GM23338 (cell line): ENCODE data around the gene PIK3AP1. TPM values are rescaled to one million over a fixed set of nuclear protein-coding genes. Genes with fewer than 3 reads are reported as not detected.

Source experiments
- ATAC-seq: fragments of 200-7000 bp; cut with Tn5 transposase; 3 replicates; pipeline ENCODE4 v1.9.1; 2020
- DNase-seq: peaks from one replicate; pipeline ENCODE4 v3.0.0-alpha.2; 2015; ENCODE audit warnings: low spot score
- H2AFZ ChIP-seq: fragments of 200-600 bp; sonication (generic); 2 replicates; pipeline ENCODE4 v1.8.0; 2016; ENCODE audit warnings: antibody characterized with exemption, mild to moderate bottlenecking, moderate library complexity
- H3F3A ChIP-seq: fragments of 200-600 bp; sonication (generic); replicated peaks from 2 replicates; pipeline ENCODE4 v1.8.0; 2017; ENCODE audit warnings: antibody characterized with exemption, mixed run types, low read depth
- H3K27ac ChIP-seq: fragments of 200-600 bp; sonication (generic); 2 replicates; pipeline ENCODE4 v1.6.1; 2016; ENCODE audit warnings: low read depth
- H3K27me3 ChIP-seq: fragments of 200-600 bp; sonication (generic); 2 replicates; pipeline ENCODE4 v1.8.0; 2016; ENCODE audit warnings: mild to moderate bottlenecking, mixed run types, moderate library complexity; ENCODE audit not compliant: insufficient read depth
- H3K36me3 ChIP-seq: fragments of 200-600 bp; sonication (generic); 2 replicates; pipeline ENCODE4 v1.8.0; 2016; ENCODE audit warnings: mild to moderate bottlenecking; ENCODE audit not compliant: insufficient read depth
- H3K4me1 ChIP-seq: fragments of 200-600 bp; sonication (generic); 2 replicates; pipeline ENCODE4 v1.8.0; 2016; ENCODE audit warnings: mild to moderate bottlenecking, moderate library complexity; ENCODE audit not compliant: insufficient read depth
- H3K4me2 ChIP-seq: fragments of 200-600 bp; sonication (generic); 2 replicates; pipeline ENCODE4 v1.7.1; 2017; ENCODE audit warnings: mixed run types
- H3K4me3 ChIP-seq: fragments of 200-600 bp; sonication (generic); 2 replicates; pipeline ENCODE4 v1.6.1; 2016; ENCODE audit warnings: mixed run types
- H3K79me2 ChIP-seq: fragments of 200-600 bp; sonication (generic); replicated peaks from 2 replicates; pipeline ENCODE4 v1.8.0; 2017; ENCODE audit warnings: mild to moderate bottlenecking; ENCODE audit not compliant: insufficient read depth
- H3K9me2 ChIP-seq: fragments of 200-600 bp; sonication (generic); 2 replicates; pipeline ENCODE4 v1.8.0; 2017; ENCODE audit not compliant: insufficient read depth
- H4K20me1 ChIP-seq: fragments of 200-600 bp; sonication (generic); replicated peaks from 2 replicates; pipeline ENCODE4 v1.8.0; 2017; ENCODE audit warnings: mild to moderate bottlenecking; ENCODE audit not compliant: insufficient read depth
- H3K27ac Mint-ChIP-seq: 2 replicates; pipeline ENCODE4 v1.8.0; 2020; ENCODE audit warnings: inconsistent platforms, mild to moderate bottlenecking, moderate library complexity, mixed read lengths
- H3K27me3 Mint-ChIP-seq: 3 replicates; pipeline ENCODE4 v1.8.0; 2022; ENCODE audit warnings: low read depth, mild to moderate bottlenecking, moderate library complexity, mixed read lengths, inconsistent platforms; ENCODE audit not compliant: insufficient read depth, poor library complexity
- H3K36me3 Mint-ChIP-seq: 3 replicates; pipeline ENCODE4 v1.8.0; 2021; ENCODE audit warnings: low read depth, mild to moderate bottlenecking, inconsistent platforms, moderate library complexity, mixed read lengths
- H3K4me1 Mint-ChIP-seq: 3 replicates; pipeline ENCODE4 v1.8.0; 2020; ENCODE audit warnings: mild to moderate bottlenecking, inconsistent platforms, mixed read lengths
- H3K4me3 Mint-ChIP-seq: 3 replicates; pipeline ENCODE4 v1.8.0; 2021; ENCODE audit warnings: moderate library complexity, mild to moderate bottlenecking, inconsistent platforms, mixed read lengths
- H3K9me3 Mint-ChIP-seq: 3 replicates; pipeline ENCODE4 v1.8.0; 2020; ENCODE audit warnings: moderate library complexity, mild to moderate bottlenecking, inconsistent platforms, mixed read lengths
- CREB1 ChIP-seq: fragments of 250-450 bp; sonication (Bioruptor Pico); IDR thresholded peaks from 2 replicates; pipeline ENCODE4 v1.5.0; 2020; ENCODE audit warnings: low read depth, mild to moderate bottlenecking, moderate library complexity
- EZH2 ChIP-seq: fragments of 200-600 bp; sonication (generic); IDR thresholded peaks from one replicate; pipeline ENCODE4 v1.8.0; 2017; ENCODE audit warnings: antibody characterized with exemption, mild to moderate bottlenecking, low read depth; ENCODE audit not compliant: unreplicated experiment
- EZH2phosphoT487 ChIP-seq: fragments of 200-600 bp; sonication (generic); IDR thresholded peaks from one replicate; pipeline ENCODE4 v1.8.1; 2018; ENCODE audit warnings: antibody characterized with exemption; ENCODE audit not compliant: unreplicated experiment
- JUNB ChIP-seq: IDR thresholded peaks from one replicate; pipeline ENCODE4 v1.6.1; 2016; ENCODE audit warnings: antibody characterized with exemption; ENCODE audit not compliant: unreplicated experiment
- NANOG ChIP-seq: IDR thresholded peaks from 2 replicates; pipeline ENCODE4 v1.6.1; 2016; ENCODE audit warnings: antibody characterized with exemption, borderline replicate concordance
- POLR2AphosphoS5 ChIP-seq: IDR thresholded peaks from 2 replicates; pipeline ENCODE4 v1.6.1; 2016; ENCODE audit warnings: antibody characterized with exemption, low read depth
- STAT1 ChIP-seq: IDR thresholded peaks from one replicate; pipeline ENCODE4 v1.6.1; 2016; ENCODE audit warnings: antibody characterized with exemption; ENCODE audit not compliant: unreplicated experiment
- ZNF114 ChIP-seq: fragments of 250-450 bp; sonication (Bioruptor Pico); IDR thresholded peaks from 2 replicates; pipeline ENCODE4 v1.5.0; 2020; ENCODE audit warnings: mild to moderate bottlenecking, moderate library complexity
- ZNF331 ChIP-seq: fragments of 250-450 bp; sonication (Bioruptor Pico); IDR thresholded peaks from 2 replicates; pipeline ENCODE4 v1.5.0; 2020; ENCODE audit warnings: low read depth, mild to moderate bottlenecking, moderate library complexity
- polyA plus RNA-seq: library from polyadenylated mRNA; unstranded; fragments of >200 nt; fragmentation: Nextera tagmentation; extraction: Ambion mirVana; gene quantifications from 2 replicates; pipeline ENCODE4 v1.2.1, GENCODE V29; 2016
- total RNA-seq: library from RNA; depleted of rRNA; stranded (reverse); fragments of >200 nt; shearing (Covaris generic); gene quantifications from 2 replicates; pipeline ENCODE4 v1.2.3, GENCODE V29; 2014
- TF ChIP-seq, protein P1 (sequence below): fragments of 250-450 bp; sonication (Bioruptor Pico); IDR thresholded peaks from 2 replicates; pipeline ENCODE4 v1.5.0; 2020; ENCODE audit warnings: mild to moderate bottlenecking, moderate library complexity
- TF ChIP-seq, protein P2 (sequence below): IDR thresholded peaks from one replicate; pipeline ENCODE4 v1.6.1; 2018; ENCODE audit warnings: antibody characterized with exemption; ENCODE audit not compliant: unreplicated experiment
- TF ChIP-seq, protein P3 (sequence below): IDR thresholded peaks from 2 replicates; pipeline ENCODE4 v1.6.1; 2016; ENCODE audit warnings: antibody characterized with exemption
- TF ChIP-seq, protein P4 (sequence below), 2 experiments: fragments of 200-600 bp in 1 of 2; sonication (generic) in 1 of 2; conservative IDR thresholded peaks; 2 replicates each; pipeline versions ENCODE4 v1.5.1 to v1.6.1; 2016 to 2017; ENCODE audit warnings: antibody characterized with exemption in 2 of 2, low read depth in 2 of 2, mild to moderate bottlenecking in 2 of 2, moderate library complexity in 1 of 2

The PIK3AP1 gene
- total and polyA plus RNA-seq, 2 experiments from 2014 or later: 0.65 to 2.3 TPM

DNA sequence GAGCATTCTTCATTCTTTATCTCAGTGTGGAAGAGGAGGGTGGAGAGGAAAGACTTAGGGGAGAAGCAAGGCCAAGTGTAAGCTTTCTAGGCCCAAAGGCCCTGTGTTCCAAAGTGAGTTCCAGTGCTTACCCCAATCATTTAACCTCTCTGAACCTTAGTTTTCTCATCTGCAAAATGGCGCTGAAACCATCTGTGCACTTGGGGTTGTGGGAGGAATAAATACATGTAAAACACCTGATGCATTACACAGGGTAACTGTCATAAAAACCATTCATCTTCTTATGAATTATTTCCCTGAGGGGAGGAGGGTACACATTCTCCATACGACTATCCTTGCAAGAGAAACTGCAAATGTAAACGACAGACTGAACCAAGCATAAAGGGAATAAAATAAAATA lies 19.0 kb downstream of the PIK3AP1 start:
- no peak overlapping the region for H3K27ac Mint-ChIP-seq
- TF ChIP-seq EZH2phosphoT487 (no peak), ZNF331 (no peak), EZH2 (no peak), POLR2AphosphoS5 (no peak), ZNF114 (CRISPR knock-in tag) (no peak), CREB1 (CRISPR knock-in tag) (no peak), NANOG (no peak), JUNB (no peak), STAT1 (no peak)
- TF ChIP-seq, protein P1, sequence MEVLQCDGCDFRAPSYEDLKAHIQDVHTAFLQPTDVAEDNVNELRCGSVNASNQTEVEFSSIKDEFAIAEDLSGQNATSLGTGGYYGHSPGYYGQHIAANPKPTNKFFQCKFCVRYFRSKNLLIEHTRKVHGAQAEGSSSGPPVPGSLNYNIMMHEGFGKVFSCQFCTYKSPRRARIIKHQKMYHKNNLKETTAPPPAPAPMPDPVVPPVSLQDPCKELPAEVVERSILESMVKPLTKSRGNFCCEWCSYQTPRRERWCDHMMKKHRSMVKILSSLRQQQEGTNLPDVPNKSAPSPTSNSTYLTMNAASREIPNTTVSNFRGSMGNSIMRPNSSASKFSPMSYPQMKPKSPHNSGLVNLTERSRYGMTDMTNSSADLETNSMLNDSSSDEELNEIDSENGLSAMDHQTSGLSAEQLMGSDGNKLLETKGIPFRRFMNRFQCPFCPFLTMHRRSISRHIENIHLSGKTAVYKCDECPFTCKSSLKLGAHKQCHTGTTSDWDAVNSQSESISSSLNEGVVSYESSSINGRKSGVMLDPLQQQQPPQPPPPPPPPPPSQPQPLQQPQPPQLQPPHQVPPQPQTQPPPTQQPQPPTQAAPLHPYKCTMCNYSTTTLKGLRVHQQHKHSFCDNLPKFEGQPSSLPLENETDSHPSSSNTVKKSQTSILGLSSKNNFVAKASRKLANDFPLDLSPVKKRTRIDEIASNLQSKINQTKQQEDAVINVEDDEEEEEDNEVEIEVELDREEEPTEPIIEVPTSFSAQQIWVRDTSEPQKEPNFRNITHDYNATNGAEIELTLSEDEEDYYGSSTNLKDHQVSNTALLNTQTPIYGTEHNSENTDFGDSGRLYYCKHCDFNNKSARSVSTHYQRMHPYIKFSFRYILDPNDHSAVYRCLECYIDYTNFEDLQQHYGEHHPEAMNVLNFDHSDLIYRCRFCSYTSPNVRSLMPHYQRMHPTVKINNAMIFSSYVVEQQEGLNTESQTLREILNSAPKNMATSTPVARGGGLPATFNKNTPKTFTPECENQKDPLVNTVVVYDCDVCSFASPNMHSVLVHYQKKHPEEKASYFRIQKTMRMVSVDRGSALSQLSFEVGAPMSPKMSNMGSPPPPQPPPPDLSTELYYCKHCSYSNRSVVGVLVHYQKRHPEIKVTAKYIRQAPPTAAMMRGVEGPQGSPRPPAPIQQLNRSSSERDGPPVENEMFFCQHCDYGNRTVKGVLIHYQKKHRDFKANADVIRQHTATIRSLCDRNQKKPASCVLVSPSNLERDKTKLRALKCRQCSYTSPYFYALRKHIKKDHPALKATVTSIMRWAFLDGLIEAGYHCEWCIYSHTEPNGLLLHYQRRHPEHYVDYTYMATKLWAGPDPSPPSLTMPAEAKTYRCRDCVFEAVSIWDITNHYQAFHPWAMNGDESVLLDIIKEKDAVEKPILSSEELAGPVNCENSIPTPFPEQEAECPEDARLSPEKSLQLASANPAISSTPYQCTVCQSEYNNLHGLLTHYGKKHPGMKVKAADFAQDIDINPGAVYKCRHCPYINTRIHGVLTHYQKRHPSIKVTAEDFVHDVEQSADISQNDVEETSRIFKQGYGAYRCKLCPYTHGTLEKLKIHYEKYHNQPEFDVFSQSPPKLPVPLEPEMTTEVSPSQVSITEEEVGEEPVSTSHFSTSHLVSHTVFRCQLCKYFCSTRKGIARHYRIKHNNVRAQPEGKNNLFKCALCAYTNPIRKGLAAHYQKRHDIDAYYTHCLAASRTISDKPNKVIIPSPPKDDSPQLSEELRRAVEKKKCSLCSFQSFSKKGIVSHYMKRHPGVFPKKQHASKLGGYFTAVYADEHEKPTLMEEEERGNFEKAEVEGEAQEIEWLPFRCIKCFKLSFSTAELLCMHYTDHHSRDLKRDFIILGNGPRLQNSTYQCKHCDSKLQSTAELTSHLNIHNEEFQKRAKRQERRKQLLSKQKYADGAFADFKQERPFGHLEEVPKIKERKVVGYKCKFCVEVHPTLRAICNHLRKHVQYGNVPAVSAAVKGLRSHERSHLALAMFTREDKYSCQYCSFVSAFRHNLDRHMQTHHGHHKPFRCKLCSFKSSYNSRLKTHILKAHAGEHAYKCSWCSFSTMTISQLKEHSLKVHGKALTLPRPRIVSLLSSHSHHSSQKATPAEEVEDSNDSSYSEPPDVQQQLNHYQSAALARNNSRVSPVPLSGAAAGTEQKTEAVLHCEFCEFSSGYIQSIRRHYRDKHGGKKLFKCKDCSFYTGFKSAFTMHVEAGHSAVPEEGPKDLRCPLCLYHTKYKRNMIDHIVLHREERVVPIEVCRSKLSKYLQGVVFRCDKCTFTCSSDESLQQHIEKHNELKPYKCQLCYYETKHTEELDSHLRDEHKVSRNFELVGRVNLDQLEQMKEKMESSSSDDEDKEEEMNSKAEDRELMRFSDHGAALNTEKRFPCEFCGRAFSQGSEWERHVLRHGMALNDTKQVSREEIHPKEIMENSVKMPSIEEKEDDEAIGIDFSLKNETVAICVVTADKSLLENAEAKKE (CRISPR knock-in tag): no peak
- TF ChIP-seq, protein P2, sequence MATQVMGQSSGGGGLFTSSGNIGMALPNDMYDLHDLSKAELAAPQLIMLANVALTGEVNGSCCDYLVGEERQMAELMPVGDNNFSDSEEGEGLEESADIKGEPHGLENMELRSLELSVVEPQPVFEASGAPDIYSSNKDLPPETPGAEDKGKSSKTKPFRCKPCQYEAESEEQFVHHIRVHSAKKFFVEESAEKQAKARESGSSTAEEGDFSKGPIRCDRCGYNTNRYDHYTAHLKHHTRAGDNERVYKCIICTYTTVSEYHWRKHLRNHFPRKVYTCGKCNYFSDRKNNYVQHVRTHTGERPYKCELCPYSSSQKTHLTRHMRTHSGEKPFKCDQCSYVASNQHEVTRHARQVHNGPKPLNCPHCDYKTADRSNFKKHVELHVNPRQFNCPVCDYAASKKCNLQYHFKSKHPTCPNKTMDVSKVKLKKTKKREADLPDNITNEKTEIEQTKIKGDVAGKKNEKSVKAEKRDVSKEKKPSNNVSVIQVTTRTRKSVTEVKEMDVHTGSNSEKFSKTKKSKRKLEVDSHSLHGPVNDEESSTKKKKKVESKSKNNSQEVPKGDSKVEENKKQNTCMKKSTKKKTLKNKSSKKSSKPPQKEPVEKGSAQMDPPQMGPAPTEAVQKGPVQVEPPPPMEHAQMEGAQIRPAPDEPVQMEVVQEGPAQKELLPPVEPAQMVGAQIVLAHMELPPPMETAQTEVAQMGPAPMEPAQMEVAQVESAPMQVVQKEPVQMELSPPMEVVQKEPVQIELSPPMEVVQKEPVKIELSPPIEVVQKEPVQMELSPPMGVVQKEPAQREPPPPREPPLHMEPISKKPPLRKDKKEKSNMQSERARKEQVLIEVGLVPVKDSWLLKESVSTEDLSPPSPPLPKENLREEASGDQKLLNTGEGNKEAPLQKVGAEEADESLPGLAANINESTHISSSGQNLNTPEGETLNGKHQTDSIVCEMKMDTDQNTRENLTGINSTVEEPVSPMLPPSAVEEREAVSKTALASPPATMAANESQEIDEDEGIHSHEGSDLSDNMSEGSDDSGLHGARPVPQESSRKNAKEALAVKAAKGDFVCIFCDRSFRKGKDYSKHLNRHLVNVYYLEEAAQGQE: no peak
- TF ChIP-seq, protein P3, sequence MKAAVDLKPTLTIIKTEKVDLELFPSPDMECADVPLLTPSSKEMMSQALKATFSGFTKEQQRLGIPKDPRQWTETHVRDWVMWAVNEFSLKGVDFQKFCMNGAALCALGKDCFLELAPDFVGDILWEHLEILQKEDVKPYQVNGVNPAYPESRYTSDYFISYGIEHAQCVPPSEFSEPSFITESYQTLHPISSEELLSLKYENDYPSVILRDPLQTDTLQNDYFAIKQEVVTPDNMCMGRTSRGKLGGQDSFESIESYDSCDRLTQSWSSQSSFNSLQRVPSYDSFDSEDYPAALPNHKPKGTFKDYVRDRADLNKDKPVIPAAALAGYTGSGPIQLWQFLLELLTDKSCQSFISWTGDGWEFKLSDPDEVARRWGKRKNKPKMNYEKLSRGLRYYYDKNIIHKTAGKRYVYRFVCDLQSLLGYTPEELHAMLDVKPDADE: no peak
- TF ChIP-seq, protein P4, sequence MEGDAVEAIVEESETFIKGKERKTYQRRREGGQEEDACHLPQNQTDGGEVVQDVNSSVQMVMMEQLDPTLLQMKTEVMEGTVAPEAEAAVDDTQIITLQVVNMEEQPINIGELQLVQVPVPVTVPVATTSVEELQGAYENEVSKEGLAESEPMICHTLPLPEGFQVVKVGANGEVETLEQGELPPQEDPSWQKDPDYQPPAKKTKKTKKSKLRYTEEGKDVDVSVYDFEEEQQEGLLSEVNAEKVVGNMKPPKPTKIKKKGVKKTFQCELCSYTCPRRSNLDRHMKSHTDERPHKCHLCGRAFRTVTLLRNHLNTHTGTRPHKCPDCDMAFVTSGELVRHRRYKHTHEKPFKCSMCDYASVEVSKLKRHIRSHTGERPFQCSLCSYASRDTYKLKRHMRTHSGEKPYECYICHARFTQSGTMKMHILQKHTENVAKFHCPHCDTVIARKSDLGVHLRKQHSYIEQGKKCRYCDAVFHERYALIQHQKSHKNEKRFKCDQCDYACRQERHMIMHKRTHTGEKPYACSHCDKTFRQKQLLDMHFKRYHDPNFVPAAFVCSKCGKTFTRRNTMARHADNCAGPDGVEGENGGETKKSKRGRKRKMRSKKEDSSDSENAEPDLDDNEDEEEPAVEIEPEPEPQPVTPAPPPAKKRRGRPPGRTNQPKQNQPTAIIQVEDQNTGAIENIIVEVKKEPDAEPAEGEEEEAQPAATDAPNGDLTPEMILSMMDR (conservative IDR thresholded peaks at IDR 0.05; ENCODE audit: low read depth in 2 of 2): no peak
- Histone ChIP-seq H3K4me1 (no peaks in the 10 kb centered on the region), H3K36me3 (no peaks in the 10 kb centered on the region), H3K27me3 (no peaks in the 10 kb centered on the region), H3K79me2 (no peaks in the 10 kb centered on the region), H2AFZ (no peak overlapping the region), H3K4me2 (no peak overlapping the region), H3K4me3 (no peak overlapping the region), H3K9me2 (no peaks in the 10 kb centered on the region), H3K27ac (no peak overlapping the region), H4K20me1 (no peaks in the 10 kb centered on the region), H3F3A (no peaks in the 10 kb centered on the region)
- H3K4me1 Mint-ChIP-seq: peaks cover 3% of the 10 kb centered on the region; the same call in 2 of the 3 replicates
- peaks cover 2% of the 10 kb centered on the region for H3K27me3 Mint-ChIP-seq
- no peaks in the 10 kb centered on the region for H3K36me3 Mint-ChIP-seq
- DNase-seq: no peak
- no peaks in the 10 kb centered on the region for H3K9me3 Mint-ChIP-seq
- H3K4me3 Mint-ChIP-seq: no peak overlapping the region
- ATAC-seq: no peak
